GM21717 (cell line): ENCODE measurements around the gene KRTAP10-7.
"Not testable (repeated sequence)": the region's sequence is repeated elsewhere in the genome, so short reads cannot be mapped to it uniquely, and the experiment has no call there.

Source experiments
- ATAC-seq: cut with Tn5 transposase; IDR thresholded peaks from one replicate; pipeline ENCODE4 v1.9.1; 2021; ENCODE audit warnings: mild to moderate bottlenecking, moderate library complexity; ENCODE audit not compliant: unreplicated experiment

The KRTAP10-7 gene

DNA sequence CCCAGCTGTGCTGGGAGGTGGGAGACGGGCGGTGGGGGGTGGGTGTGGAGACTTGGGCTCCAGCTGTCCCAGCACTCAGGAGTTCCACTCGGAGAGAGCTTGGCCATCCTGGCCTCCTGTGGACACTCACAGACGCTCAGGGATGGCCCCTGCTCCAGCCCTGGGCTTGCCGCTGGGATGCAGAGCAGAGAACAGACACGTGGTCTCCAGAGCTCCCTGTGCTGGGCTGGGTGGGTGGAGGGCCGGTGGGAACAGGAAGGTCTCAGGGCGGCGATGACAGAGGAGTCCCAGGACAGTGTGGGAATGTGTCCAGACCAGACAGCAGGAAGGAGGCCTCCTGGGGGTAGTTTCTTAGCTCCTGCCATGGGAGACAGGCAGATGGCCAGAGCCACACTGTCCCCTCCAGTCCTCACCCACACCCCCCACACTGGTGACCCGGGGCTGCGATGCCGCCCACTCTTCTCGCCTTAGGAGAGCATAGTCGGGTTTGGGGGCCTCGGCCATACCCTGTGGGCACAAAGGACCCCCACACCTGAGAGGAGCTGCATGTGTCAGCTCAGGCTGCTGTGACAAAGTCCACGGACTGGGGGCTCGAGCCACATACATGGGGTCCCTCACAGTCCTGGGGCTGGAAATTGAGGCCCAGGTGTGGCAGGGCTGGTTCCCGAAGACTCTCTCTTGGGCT, 28.5 kb downstream of the KRTAP10-7 start:
- ATAC-seq = no peak

DNA sequence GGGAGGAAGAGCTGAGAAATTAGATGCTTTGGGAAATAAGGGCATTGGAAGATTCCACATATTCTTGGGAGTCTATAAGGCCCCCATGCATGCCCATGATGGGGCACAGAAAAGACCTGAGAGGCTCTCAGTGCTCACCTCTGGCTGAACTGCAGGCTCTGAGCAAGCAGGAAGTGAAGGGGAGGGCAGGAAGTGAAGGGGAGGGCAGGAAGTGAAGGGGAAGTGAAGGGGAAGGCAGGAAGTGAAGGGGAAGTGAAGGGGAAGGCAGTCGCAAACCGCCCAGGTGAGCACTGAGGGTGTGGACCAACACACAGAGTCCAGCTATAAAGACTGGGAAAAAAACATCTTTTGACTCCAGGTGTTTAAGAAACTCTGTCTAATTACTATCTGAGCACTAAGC, 30.0 kb downstream of the KRTAP10-7 start:
- ATAC-seq = no peak

DNA sequence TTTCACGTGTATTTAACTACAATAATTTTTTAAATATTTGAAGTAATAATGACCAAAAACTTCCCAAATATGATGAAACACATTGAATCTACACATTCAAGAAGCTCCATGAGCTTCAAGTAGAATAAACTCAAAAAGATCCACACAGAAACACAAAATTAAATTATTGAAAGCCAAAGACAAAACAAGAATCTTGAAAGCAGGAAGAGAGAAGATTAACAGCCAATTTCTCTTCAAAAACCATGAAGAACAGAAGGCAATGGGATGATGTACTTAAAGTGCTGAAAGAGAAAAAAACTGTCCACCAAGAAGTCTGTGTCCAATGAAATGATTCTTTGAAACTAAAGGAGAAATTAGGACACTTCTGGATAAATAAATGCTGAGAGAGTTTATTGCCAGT, 31.7 kb downstream of the KRTAP10-7 start:
- ATAC-seq = no peak

- ATAC-seq = no peak
Measured at GRCh38 chr21:44636209-44637017, 36.0 kb downstream of the KRTAP10-7 start.

- ATAC-seq = no peak
Measured at GRCh38 chr21:44637018-44637850, 36.8 kb downstream of the KRTAP10-7 start, which contains the start of gene KRTAP10-10. Gene KRTAP10-10 (plus strand): TSS chr21:44637356. CDS start chr21:44637418, 62 bp downstream.

DNA sequence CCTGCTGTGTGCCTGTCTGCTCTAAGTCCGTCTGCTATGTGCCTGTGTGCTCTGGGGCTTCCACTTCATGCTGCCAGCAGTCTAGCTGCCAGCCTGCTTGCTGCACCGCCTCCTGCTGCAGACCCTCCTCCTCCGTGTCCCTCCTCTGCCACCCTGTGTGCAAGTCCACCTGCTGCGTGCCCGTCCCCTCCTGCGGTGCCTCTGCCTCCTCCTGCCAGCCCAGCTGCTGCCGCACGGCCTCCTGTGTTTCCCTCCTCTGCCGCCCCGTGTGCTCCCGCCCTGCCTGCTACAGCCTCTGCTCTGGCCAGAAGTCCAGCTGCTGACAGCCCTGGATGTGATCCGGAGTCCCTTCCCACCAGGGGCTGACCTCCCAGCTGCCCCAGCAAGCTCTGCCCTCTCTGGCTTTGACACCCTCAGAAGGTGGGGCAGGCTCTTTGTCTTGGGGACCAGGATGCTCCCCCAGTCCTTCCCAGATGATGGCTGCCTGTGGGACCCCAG, 37.5 kb downstream of the KRTAP10-7 start:
- not testable (repeated sequence) for ATAC-seq

DNA sequence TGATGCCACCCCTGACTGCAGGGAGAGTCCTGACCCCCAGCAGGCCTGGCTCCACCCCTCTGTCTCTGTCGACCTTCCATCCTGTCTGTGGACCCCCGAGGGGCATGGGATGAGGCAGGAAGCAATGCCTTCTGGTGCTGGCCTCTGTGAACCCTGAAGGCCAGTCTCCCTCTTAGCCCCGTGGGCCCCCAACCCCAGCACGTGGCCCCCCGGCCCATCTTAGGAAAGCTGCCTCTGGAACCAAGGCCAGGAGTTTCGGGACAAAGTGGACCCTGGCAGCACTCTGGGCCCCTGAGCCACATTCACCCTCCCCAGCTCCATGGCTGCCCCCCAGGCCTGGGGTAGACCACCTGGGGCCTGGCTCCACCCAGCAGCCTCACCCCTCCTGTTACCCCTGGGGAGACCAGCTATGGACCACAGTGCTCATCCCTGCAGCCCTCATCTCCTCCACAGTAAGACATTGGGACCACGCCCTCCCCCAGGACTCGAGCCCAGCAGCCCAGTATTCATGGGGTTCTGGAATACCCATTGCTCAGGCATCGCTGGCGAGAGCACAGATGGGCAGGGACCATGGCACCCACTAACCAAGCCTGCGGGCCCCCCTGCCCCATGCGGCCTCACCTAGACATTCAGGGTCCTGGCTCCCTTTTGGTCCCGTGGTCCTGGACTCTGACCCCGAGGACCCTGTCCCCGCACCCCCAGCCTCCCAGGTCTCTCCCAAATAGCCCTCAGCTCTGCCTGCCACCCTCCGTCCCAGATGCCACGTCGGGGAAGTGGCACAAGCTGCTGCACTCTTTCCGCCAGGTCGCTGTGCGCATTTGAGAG, 38.3 kb downstream of the KRTAP10-7 start:
- not testable (repeated sequence) for ATAC-seq

- ATAC-seq = no peak
Measured at GRCh38 chr21:44639331-44639655, 38.9 kb downstream of the KRTAP10-7 start.

DNA sequence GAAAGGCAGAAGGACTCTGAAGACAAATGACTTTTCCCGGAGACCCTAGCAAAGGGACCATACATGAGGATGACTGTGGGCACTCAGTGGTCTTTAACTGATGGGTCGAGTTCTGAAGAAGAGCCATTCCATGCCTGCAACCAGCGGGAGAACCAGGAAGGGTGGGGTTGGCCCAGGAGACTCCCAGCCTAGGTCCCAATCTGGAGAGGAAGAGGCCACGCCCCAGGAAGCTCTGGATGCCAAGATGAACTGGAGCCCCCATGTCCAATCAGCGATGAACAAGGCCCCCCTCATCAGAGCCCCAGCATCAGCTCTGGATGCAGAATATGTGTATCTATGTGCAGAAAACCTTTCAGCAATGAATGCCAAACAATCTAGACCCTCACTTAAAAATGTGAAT, 40.4 kb downstream of the KRTAP10-7 start:
- no peak for ATAC-seq

DNA sequence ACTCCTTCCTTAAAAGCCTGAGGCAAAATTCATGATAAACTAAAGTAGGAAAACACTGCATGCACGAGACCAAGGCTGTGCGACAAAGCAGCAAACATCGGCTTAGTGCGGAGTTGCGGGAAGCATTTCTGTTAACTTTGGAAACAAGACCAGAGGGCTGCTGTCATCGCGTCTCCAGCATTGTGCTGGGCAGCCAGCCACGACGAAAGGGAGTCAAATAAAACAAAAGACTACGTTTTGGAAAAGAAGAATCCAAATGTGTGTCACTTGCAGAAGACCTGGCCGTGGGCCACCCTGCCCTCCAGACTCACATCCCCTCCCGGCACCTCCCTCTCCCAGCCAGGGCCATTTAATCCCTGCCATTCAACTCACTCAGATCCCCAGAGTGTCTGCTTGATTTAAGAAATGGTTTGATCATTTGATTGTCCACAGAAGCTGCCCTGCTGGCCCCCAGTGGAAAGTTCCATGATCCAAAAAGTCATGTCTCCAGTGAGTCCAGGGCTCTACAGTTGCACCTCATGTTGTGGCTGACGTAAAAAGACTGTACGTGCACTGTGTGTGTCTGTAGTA, 43.4 kb downstream of the KRTAP10-7 start:
- ATAC-seq = no peak

GRCh38 chr21:44644878-44645277, 44.5 kb downstream of the KRTAP10-7 start:
- ATAC-seq = no peak

- not testable (repeated sequence) for ATAC-seq
Measured at GRCh38 chr21:44646366-44647221, 46.2 kb downstream of the KRTAP10-7 start, which contains the start of gene KRTAP10-11. Gene KRTAP10-11 (plus strand): TSS chr21:44646414. CDS start chr21:44646459, 45 bp downstream.

DNA sequence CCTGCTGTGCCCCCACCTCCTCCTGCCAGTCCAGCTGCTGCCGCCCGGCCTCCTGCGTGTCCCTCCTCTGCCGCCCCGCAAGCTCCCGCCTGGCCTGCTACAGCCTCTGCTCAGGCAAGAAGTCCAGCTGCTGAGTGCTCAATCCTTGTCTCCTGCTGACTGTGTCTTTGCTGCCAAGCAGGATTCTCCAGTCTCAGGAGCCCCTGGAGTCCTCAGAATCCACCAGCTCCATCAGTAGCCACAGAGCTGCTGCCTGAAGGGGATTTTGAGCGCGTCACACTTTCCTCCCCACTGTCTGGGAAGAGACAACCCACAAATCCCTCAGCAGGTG, 46.8 kb downstream of the KRTAP10-7 start:
- no peak for ATAC-seq

DNA sequence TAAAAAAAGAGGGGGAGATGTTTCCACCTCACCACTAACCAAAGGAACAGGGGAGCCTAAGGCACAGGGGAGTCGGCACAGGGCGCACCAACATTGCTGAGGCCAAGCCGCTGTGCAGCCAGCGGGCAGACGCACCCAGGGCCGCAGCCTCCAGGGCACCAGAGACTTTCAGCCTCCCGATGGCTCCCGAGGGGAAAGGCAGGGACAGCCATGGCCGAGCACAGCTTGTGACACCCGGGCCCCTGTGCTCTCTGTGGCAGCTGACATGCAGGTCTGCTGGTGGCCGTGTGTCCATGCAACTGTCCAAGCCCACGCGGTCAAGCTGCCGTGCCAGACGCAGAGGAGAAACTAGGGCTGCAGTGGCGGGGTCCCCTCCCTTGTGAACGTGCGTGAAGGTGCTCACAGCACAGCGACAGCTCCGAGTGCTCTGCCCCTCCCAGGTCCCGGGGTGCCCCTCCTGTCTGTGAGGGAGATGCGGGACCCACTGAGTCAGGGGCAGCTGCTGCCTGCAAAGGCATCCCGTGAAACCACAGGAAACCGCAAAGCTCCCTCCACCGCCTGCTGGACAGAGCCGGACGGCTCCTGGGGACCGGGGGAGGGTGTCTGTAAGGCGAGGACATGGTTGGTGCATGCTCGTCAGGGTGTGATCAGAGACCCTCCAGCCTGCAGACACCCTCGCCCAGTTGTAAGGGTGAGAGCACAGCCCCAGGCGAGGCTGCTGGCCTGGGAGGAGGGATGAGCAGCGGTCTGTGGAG, 48.3 kb downstream of the KRTAP10-7 start:
- ATAC-seq = no peak

DNA sequence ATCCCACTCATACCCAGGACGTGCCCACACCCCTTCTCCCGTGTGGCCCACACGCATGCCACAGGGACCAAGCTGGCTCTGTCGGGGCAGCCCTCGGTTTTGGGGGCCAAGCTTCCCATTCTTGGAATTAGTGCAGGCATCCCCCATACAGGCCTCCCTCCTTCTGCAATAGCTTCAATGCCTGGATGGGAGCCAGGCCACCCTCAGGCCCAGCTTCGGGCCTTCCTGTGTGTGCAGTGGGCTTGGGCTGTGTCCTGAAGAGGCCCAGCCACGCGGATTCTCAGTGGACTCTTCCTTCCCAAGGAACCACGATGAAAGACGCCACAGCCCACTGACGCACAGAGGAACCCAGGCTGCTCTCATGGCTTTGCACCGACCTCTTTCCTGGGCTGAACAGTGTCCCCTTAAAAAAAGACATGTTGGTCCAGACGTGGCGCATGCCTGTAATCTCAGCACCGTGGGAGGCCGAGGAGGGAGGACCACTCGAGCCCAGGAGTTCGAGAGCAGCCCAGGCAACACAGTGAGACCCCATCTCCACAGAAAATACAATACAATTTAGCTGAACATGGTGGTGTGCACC, 49.2 kb downstream of the KRTAP10-7 start:
- ATAC-seq = no peak

GRCh38 chr21:44650265-44650972, 50.0 kb downstream of the KRTAP10-7 start:
- ATAC-seq = no peak

GRCh38 chr21:44650973-44651675, 50.7 kb downstream of the KRTAP10-7 start:
- no peak for ATAC-seq
